DOHH2 (cell line): ENCODE data around the gene CCNG2.

Experiments
- H3F3A ChIP-seq: fragments of 200-600 bp; sonication (generic), shearing (Covaris generic); 2 replicates; pipeline ENCODE4 v1.6.0; 2016; ENCODE audit warnings: antibody characterized with exemption, mild to moderate bottlenecking; ENCODE audit not compliant: control insufficient read depth, insufficient read depth
- H3K27ac ChIP-seq: fragments of 200-600 bp; sonication (generic); 2 replicates; pipeline ENCODE4 v1.5.1; 2014; ENCODE audit warnings: low read depth, mild to moderate bottlenecking, low read length, moderate library complexity
- H3K27me3 ChIP-seq: fragments of 200-600 bp; sonication (generic); 2 replicates; pipeline ENCODE4 v1.6.1; 2014; ENCODE audit warnings: mild to moderate bottlenecking, low read length, mixed read lengths; ENCODE audit not compliant: control insufficient read depth
- H3K36me3 ChIP-seq: fragments of 200-600 bp; sonication (generic); 2 replicates; pipeline ENCODE4 v1.6.1; 2014; ENCODE audit warnings: mild to moderate bottlenecking, low read length, moderate library complexity, mixed read lengths; ENCODE audit not compliant: control insufficient read depth
- H3K4me1 ChIP-seq: fragments of 200-600 bp; sonication (generic); 2 replicates; pipeline ENCODE4 v1.6.1; 2014; ENCODE audit warnings: mild to moderate bottlenecking, low read length, mixed read lengths; ENCODE audit not compliant: control insufficient read depth
- H3K4me2 ChIP-seq: fragments of 200-600 bp; sonication (generic); 2 replicates; pipeline ENCODE4 v1.6.0; 2014; ENCODE audit warnings: mild to moderate bottlenecking, low read length, moderate library complexity
- H3K4me3 ChIP-seq: fragments of 200-600 bp; sonication (generic); 2 replicates; pipeline ENCODE4 v1.5.1; 2014; ENCODE audit warnings: mild to moderate bottlenecking, low read length, mixed read lengths
- H3K79me2 ChIP-seq: fragments of 200-600 bp; sonication (generic); 2 replicates; pipeline ENCODE4 v1.6.1; 2014; ENCODE audit warnings: mild to moderate bottlenecking, low read length, mixed read lengths; ENCODE audit not compliant: control insufficient read depth
- H3K9me2 ChIP-seq: fragments of 200-600 bp; sonication (generic); replicated peaks from 2 replicates; pipeline ENCODE4 v1.6.1; 2014; ENCODE audit warnings: mild to moderate bottlenecking, low read length, mixed read lengths; ENCODE audit not compliant: control insufficient read depth
- H3K9me3 ChIP-seq: fragments of 200-600 bp; sonication (generic); 2 replicates; pipeline ENCODE4 v1.6.1; 2014; ENCODE audit warnings: antibody characterized with exemption, low read length, mixed read lengths; ENCODE audit not compliant: control insufficient read depth, insufficient read depth
- H4K20me1 ChIP-seq: fragments of 200-600 bp; sonication (generic); 2 replicates; pipeline ENCODE4 v1.6.0; 2014; ENCODE audit warnings: low read depth, mild to moderate bottlenecking, antibody characterized with exemption, low read length, moderate library complexity; ENCODE audit not compliant: control insufficient read depth, insufficient read depth
- CTCF ChIP-seq: fragments of 200-600 bp; sonication (generic); IDR thresholded peaks from one replicate; pipeline ENCODE4 v1.5.1; 2014; ENCODE audit warnings: antibody characterized with exemption, mild to moderate bottlenecking, low read depth, low read length; ENCODE audit not compliant: poor library complexity, severe bottlenecking
- EZH2phosphoT487 ChIP-seq: fragments of 200-600 bp; sonication (generic); IDR thresholded peaks from 2 replicates; pipeline ENCODE4 v1.6.1; 2017; ENCODE audit warnings: borderline replicate concordance, mild to moderate bottlenecking, antibody characterized with exemption, low read length, moderate library complexity, mixed read lengths

The CCNG2 gene

GRCh38 chr4:77193046-77193445 lies 36.0 kb downstream of the CCNG2 start:
- H3K4me2 ChIP-seq, result peak overlapping the region; percentile 57
- H3K4me3 ChIP-seq, result peak overlapping the region; percentile 57
- H3K27me3 ChIP-seq, result no peaks in the 10 kb centered on the region
- no peaks in the 10 kb centered on the region for H3K79me2 ChIP-seq
- no peaks in the 10 kb centered on the region for H3K36me3 ChIP-seq
- H3K9me2 ChIP-seq, result no peaks in the 10 kb centered on the region
- TF ChIP-seq CTCF (no peak), EZH2phosphoT487 (no peak)
- H3K9me3 ChIP-seq, result no peaks in the 10 kb centered on the region
- H3F3A ChIP-seq, result no peaks in the 10 kb centered on the region
- H3K27ac ChIP-seq, result no peak overlapping the region
- no peaks in the 10 kb centered on the region for H4K20me1 ChIP-seq
- H3K4me1 ChIP-seq, result peaks cover 16% of the 10 kb centered on the region

- no peak overlapping the region for H3K27ac ChIP-seq
- no peaks in the 10 kb centered on the region for H3F3A ChIP-seq
- peaks cover 16% of the 10 kb centered on the region for H3K4me1 ChIP-seq
- H4K20me1 ChIP-seq, result no peaks in the 10 kb centered on the region
- H3K9me3 ChIP-seq, result no peaks in the 10 kb centered on the region
- no peaks in the 10 kb centered on the region for H3K36me3 ChIP-seq
- H3K9me2 ChIP-seq, result no peaks in the 10 kb centered on the region
- peak overlapping the region; percentile 57 for H3K4me2 ChIP-seq
- H3K79me2 ChIP-seq, result no peaks in the 10 kb centered on the region
- no peaks in the 10 kb centered on the region for H3K27me3 ChIP-seq
- TF ChIP-seq EZH2phosphoT487 (no peak), CTCF (no peak)
- peak overlapping the region; percentile 57 for H3K4me3 ChIP-seq
Observed at GRCh38 chr4:77193511-77194102, 36.6 kb downstream of the CCNG2 start.

GRCh38 chr4:77194366-77194765 lies 37.4 kb downstream of the CCNG2 start:
- Histone ChIP-seq H3F3A (no peaks in the 10 kb centered on the region), H3K4me3 (no peak overlapping the region), H3K4me1 (peaks cover 16% of the 10 kb centered on the region), H3K27me3 (no peaks in the 10 kb centered on the region), H3K27ac (no peak overlapping the region), H3K36me3 (no peaks in the 10 kb centered on the region), H3K9me2 (no peaks in the 10 kb centered on the region), H4K20me1 (no peaks in the 10 kb centered on the region), H3K9me3 (no peaks in the 10 kb centered on the region), H3K4me2 (peak overlapping the region; percentile 57), H3K79me2 (no peaks in the 10 kb centered on the region)
- TF ChIP-seq CTCF, result no peak
- no peak for TF ChIP-seq EZH2phosphoT487
